Smooth muscle cell (in vitro differentiated cells): ENCODE results near the gene CDKL5. TPM values are rescaled to one million over a fixed set of nuclear protein-coding genes. Genes with fewer than 3 reads are reported as not detected.

ENCODE experiments used
- DNase-seq: peaks from one replicate; lab custom pipeline; 2025; ENCODE audit not compliant: unreplicated experiment; lab: John Stamatoyannopoulos, UW
- H2AFZ ChIP-seq: fragments of 200-600 bp; sonication (generic); 2 replicates; pipeline ENCODE4 v1.6.0; 2016; ENCODE audit warnings: antibody characterized with exemption, low read depth, mild to moderate bottlenecking
- H3F3A ChIP-seq: fragments of 200-600 bp; sonication (generic); 2 replicates; pipeline ENCODE4 v1.6.0; 2017; ENCODE audit warnings: antibody characterized with exemption, low read depth
- H3K27ac ChIP-seq: fragments of 200-600 bp; sonication (generic); 2 replicates; pipeline ENCODE4 v1.5.1; 2016; ENCODE audit warnings: low read depth, mild to moderate bottlenecking
- H3K27me3 ChIP-seq: fragments of 200-600 bp; sonication (generic); 2 replicates; pipeline ENCODE4 v1.6.1; 2016; ENCODE audit warnings: low read depth, mild to moderate bottlenecking
- H3K36me3 ChIP-seq: fragments of 200-600 bp; sonication (generic); 2 replicates; pipeline ENCODE4 v1.5.1; 2016; ENCODE audit warnings: low read depth
- H3K4me1 ChIP-seq: fragments of 200-600 bp; sonication (generic); 2 replicates; pipeline ENCODE4 v1.5.1; 2016; ENCODE audit warnings: low read depth
- H3K4me2 ChIP-seq: fragments of 200-600 bp; sonication (generic); 2 replicates; pipeline ENCODE4 v1.6.0; 2016; ENCODE audit warnings: mild to moderate bottlenecking
- H3K4me3 ChIP-seq: fragments of 200-600 bp; sonication (generic); 2 replicates; pipeline ENCODE4 v1.5.1; 2016; ENCODE audit warnings: mild to moderate bottlenecking
- H3K79me2 ChIP-seq: fragments of 200-600 bp; sonication (generic); 2 replicates; pipeline ENCODE4 v1.6.0; 2016; ENCODE audit warnings: low read depth, mild to moderate bottlenecking
- H3K9ac ChIP-seq: fragments of 200-600 bp; sonication (generic); 2 replicates; pipeline ENCODE4 v1.6.0; 2016; ENCODE audit warnings: low read depth
- H3K9me3 ChIP-seq: fragments of 200-600 bp; sonication (generic); replicated peaks from 2 replicates; pipeline ENCODE4 v1.5.1; 2016; ENCODE audit warnings: low read depth
- H4K20me1 ChIP-seq: fragments of 200-600 bp; sonication (generic); 2 replicates; pipeline ENCODE4 v1.6.0; 2016; ENCODE audit warnings: low read depth
- WGBS: methylation state at CpG from one replicate; pipeline ENCODE4 v1.1.7; 2016; ENCODE audit warnings: low lambda C conversion rate; 5-methylcytosine and 5-hydroxymethylcytosine counted together
- polyA plus RNA-seq: library from polyadenylated mRNA; unstranded; fragments of >200 nt; fragmentation: Nextera tagmentation; extraction: Ambion mirVana; gene quantifications from 2 replicates; pipeline ENCODE4 v1.2.1, GENCODE V29; 2016
- total RNA-seq: library from RNA; depleted of rRNA; stranded (reverse); fragments of >200 nt; gene quantifications from 2 replicates; pipeline ENCODE4 v1.2.3, GENCODE V29; 2014
- TF ChIP-seq, protein P1 (sequence below): fragments of 200-600 bp; sonication (generic); IDR thresholded peaks from 2 replicates; pipeline ENCODE4 v1.5.1; 2017; ENCODE audit warnings: borderline replicate concordance, mild to moderate bottlenecking, antibody characterized with exemption; ENCODE audit not compliant: insufficient read depth, poor library complexity, severe bottlenecking

The CDKL5 gene
- total and polyA plus RNA-seq, 2 experiments from 2014 or later, result 3.4 to 14.4 TPM

- TF ChIP-seq, protein P1, sequence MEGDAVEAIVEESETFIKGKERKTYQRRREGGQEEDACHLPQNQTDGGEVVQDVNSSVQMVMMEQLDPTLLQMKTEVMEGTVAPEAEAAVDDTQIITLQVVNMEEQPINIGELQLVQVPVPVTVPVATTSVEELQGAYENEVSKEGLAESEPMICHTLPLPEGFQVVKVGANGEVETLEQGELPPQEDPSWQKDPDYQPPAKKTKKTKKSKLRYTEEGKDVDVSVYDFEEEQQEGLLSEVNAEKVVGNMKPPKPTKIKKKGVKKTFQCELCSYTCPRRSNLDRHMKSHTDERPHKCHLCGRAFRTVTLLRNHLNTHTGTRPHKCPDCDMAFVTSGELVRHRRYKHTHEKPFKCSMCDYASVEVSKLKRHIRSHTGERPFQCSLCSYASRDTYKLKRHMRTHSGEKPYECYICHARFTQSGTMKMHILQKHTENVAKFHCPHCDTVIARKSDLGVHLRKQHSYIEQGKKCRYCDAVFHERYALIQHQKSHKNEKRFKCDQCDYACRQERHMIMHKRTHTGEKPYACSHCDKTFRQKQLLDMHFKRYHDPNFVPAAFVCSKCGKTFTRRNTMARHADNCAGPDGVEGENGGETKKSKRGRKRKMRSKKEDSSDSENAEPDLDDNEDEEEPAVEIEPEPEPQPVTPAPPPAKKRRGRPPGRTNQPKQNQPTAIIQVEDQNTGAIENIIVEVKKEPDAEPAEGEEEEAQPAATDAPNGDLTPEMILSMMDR, result no peak
Measured at GRCh38 chrX:18434896-18435295, 9.5 kb downstream of the CDKL5 start.

DNA sequence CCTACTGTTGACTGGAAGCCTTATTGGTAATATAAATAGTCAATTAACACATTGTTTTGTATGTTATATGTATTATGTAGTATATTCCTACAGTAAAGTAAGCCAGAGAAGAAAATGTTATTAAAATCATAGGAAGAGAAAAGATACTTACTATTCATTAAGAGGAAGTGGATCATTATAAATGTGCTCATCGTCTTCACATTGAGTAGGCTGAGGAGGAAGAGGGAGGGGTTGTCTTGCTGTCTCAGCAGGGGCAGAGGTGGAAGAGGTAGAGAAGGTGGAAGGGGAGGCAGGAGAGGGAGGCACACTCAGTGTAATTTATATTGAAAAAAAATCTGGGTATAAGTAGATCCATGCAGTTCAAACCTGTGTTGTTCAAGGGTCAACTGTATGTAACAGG lies 10.6 kb downstream of the CDKL5 start:
- TF ChIP-seq, protein P1, result no peak

More at GRCh38 chrX:18434896-18435295, 9.5 kb downstream of the CDKL5 start:
- H3K4me1 ChIP-seq, result no peaks in the 10 kb centered on the region
- H4K20me1 ChIP-seq, result peaks cover 38% of the 10 kb centered on the region
- no peaks in the 10 kb centered on the region for H3F3A ChIP-seq
- no peak overlapping the region for H3K4me3 ChIP-seq
- H3K9me3 ChIP-seq, result no peaks in the 10 kb centered on the region
- H3K4me2 ChIP-seq, result no peak overlapping the region
- peaks cover 36% of the 10 kb centered on the region for H3K79me2 ChIP-seq
- H3K36me3 ChIP-seq, result no peaks in the 10 kb centered on the region
- H3K27ac ChIP-seq, result no peak overlapping the region
- H3K9ac ChIP-seq, result no peak overlapping the region
- no peak for DNase-seq
- H2AFZ ChIP-seq, result no peak overlapping the region
- no peaks in the 10 kb centered on the region for H3K27me3 ChIP-seq
- 86% methylated on average over 2 of the region's 2 CpGs for WGBS

DNA sequence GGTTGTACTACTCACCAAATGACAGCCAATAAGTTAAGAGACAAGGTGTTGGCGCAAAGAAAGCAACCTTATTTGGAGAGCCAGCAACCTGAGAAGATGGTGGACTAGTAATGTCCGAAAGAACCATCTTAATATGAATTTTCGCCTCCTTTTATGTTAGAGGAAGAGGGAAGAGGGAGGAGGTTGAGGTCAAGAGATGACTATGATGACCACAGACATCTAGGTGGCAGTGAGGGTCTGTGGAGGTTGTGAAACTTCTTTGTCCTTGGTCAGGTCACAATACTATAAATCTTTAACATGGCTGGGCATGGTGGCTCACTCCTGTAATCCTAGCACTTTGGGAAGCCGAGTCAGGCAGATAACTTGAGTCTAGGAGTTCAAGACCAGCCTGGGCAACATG lies 15.4 kb downstream of the CDKL5 start:
- Histone ChIP-seq H2AFZ (no peak overlapping the region), H4K20me1 (peaks cover 45% of the 10 kb centered on the region), H3K4me1 (no peaks in the 10 kb centered on the region), H3K9me3 (no peaks in the 10 kb centered on the region), H3F3A (no peaks in the 10 kb centered on the region), H3K27ac (no peak overlapping the region), H3K27me3 (no peaks in the 10 kb centered on the region), H3K4me2 (no peak overlapping the region), H3K36me3 (no peaks in the 10 kb centered on the region), H3K9ac (no peak overlapping the region), H3K4me3 (no peak overlapping the region), H3K79me2 (peaks cover 44% of the 10 kb centered on the region)
- DNase-seq, result no peak
- WGBS, result 65% methylated on average over 4 of the region's 4 CpGs
- TF ChIP-seq, protein P1, result no peak

More for the DNA sequence above, 10.6 kb downstream of the CDKL5 start:
- Histone ChIP-seq H3K4me1 (no peaks in the 10 kb centered on the region), H3K79me2 (peaks cover 37% of the 10 kb centered on the region), H3K4me3 (no peak overlapping the region), H3K27me3 (no peaks in the 10 kb centered on the region), H3F3A (no peaks in the 10 kb centered on the region), H2AFZ (no peak overlapping the region), H3K4me2 (no peak overlapping the region), H3K9me3 (no peaks in the 10 kb centered on the region), H3K36me3 (no peaks in the 10 kb centered on the region), H3K27ac (no peak overlapping the region), H3K9ac (no peak overlapping the region), H4K20me1 (peaks cover 44% of the 10 kb centered on the region)
- DNase-seq, result no peak
- WGBS, result 77% methylated on average over 1 of the region's 1 CpG

- Histone ChIP-seq H3K4me3 (no peak overlapping the region), H3K27ac (no peak overlapping the region), H3K27me3 (no peaks in the 10 kb centered on the region), H3K9me3 (no peaks in the 10 kb centered on the region), H3K79me2 (peaks cover 39% of the 10 kb centered on the region), H3K4me2 (no peak overlapping the region), H3K9ac (no peak overlapping the region), H2AFZ (no peak overlapping the region), H3K4me1 (no peaks in the 10 kb centered on the region), H4K20me1 (peaks cover 49% of the 10 kb centered on the region), H3F3A (no peaks in the 10 kb centered on the region), H3K36me3 (no peaks in the 10 kb centered on the region)
- TF ChIP-seq, protein P1, result no peak
- no peak for DNase-seq
- WGBS, result 72% methylated on average over 3 of the region's 3 CpGs
Measured at GRCh38 chrX:18441780-18442367, 16.5 kb downstream of the CDKL5 start.
